HG03196 (cell line): ENCODE measurements around the gene CDON.

Experiments
- ATAC-seq: cut with Tn5 transposase; IDR thresholded peaks from one replicate; pipeline ENCODE4 v1.9.1; 2021; ENCODE audit not compliant: unreplicated experiment

Gene CDON

DNA sequence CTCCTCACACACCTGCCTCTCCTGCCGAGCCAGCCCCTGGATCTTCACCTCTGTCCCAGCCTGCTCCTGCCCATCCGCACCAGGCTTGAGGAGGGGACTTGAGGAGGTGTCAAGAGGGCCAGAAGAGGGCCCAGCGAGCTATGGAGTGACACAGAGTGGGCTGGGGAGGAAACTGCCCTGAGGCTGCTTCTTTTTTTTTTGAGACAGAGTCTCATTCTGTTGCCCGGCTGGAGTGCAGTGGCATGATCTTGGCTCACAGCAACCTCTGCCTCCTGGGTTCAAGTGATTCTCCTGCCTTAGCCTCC is 21.9 kb upstream of the CDON start:
- no peak for ATAC-seq

DNA sequence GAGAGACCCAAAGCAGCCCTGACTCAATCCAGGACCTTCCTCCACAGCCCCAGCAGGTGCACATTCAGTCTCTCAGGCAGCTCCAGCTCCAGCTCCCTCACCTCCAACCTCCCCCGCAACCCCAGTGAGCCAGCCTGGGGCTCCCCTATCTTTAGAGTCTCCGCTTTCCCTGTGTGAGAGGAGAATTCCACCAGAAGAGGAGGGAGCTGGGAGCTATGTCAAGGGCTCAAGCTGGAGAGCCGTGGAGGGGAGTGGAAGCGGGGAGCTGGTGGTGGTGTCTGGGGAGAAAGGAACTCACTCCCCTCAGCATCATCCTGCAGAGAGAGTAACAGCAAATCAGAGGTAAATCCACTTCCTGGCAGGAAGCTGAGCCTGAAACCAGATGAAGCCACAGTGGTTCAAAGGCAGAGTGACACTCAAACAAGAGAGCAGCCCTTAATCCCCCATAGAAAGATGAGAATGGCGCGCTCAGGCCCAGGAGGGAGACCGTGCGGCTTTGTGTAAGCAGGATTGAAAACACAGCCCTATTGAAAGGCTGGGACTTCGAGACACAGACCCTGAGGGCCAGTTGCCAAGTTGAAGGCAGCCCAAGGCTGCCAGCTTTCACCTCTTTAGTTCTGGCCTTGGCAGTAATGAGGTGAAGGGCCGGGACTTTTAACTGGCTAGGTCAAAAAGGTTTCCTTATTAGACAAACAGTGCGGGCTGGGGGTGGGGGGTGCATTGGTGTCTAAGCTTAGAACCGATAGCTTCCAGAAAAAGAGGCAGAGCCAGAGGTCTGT is 21.4 kb upstream of the CDON start:
- ATAC-seq, result no peak

DNA sequence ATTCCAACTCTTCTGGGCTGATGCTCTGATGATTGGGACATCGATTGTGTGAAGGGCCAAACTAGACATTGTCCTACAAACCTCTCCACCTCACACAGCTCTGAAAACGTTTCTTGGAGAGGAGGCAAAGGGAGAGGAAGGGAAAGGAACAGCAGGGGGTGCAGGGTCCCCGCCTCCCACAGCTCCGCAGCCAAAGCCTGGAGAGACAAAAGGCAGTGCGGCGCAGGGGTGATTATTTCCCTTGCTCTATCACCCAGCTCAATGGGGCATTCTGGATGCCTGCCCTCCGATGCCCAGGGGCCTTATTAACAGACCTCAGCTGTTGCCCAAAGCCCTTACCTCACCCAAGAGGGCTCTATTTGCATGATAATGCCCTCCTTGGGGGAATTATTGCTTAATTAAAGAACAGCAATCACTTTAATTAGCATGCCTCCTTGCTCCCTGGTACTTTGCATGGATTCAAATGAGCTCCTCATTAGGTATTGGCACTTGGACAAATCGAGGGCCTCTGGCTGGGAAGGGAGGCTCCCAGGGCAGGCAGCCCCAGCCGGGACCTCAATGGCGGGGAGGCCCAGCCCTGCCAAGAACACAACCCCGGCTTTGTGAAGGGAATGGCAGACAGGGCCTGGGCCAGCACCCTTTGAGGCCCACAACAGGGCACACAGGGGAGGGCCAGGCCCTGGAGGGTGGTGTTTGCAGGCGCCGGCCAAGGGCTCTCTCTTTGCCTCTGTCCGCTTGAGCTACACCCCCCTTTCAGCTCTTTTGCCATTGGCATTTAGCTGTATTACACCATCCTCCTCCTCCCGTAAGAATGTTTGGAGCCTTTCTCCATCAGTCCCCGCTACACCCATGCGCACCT is 19.8 kb upstream of the CDON start:
- ATAC-seq, result no peak

DNA sequence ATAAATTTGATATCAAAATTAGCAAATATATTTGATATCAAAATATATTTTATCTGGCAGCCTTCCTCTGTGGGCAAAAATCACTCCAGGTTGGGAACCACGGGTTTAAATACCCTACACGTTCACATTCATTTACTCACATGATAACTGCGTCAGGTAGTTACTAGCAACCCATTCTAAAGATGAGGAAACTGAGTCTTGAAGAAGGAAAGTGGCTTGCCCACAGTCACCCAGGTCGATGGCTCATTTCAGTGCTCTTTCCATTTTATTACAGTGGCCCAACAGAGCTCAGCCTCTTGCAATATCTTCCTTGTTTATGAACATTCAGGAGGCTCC is 19.2 kb upstream of the CDON start:
- ATAC-seq, result no peak

DNA sequence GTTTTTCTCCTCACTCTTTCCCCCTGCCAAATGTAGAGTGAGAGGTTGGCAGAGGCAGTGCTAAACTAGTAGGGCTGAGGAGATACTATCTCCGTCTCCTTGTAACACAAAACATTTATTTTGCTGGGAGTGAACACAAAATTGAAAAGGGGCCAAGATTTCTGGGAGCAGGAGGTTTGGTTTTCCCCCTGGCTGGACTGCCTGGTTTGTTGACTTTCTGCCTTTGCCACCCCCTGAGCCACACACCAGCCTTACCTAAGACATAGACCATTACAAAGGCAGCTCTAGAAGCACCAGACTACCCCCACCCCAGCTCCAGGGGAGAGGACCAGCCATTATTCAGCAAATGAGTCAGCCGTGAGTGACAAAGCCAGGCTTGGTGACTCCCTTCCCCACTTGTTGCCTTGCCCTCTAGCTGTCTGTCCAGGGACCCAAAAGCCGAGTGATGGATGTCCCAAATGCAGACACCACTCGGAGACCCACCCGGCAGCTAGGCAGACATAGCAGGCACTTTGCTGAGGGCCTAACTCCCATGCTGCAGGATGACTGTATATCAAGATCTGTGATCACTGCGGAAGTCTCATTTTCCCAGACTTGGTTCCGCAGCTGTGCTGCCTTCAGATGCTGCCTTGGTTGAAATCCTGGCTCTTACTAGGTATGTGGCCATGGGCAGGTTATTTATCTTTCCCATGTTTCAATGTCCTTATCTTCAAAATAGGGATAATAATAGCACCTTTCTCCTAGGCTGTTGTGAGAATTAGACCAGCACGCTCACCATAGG is 17.7 kb upstream of the CDON start:
- no peak for ATAC-seq

DNA sequence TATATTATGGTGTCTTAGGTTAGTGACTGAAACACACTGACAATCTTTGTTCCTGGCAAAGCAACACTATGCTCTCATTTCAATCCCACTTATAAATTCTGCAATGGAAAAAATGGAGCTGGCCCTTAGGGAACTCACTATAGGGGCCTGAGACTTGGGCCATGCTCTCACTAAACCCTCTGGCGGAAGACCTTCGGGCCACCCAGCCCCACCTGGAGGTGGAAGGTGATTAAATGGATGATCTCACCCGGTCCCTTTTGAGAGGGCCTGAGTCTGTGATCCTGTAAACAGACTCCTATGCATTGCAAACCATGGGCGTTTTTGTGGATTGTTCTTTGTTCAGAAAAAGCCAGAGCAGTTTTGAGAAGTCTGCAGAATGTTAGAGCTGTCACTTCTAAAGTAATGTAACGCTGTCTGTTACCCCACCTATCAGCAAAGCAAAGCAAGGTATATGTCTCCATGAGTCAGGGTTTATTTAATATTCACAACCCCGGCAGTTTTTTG is 17.0 kb upstream of the CDON start:
- no peak for ATAC-seq

DNA sequence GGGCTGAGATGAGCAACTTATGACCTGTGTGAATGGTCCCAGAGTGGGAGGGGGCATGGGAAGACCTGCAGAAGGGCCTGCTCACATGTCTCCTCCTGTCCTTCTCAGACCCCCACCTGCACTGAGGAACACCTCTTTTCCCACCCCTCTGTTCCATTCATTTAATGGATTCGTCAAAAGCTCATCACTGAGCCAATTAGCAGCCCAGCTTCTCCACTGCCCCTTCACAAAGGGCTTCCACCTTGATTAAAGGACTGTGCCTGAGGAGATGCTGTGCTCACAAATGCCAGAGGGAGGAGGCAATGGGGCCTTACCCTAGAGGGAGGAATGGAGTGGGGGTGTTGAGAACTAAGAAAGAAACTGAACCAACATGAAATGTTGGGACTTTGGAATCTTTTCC is 14.0 kb upstream of the CDON start:
- no peak for ATAC-seq

DNA sequence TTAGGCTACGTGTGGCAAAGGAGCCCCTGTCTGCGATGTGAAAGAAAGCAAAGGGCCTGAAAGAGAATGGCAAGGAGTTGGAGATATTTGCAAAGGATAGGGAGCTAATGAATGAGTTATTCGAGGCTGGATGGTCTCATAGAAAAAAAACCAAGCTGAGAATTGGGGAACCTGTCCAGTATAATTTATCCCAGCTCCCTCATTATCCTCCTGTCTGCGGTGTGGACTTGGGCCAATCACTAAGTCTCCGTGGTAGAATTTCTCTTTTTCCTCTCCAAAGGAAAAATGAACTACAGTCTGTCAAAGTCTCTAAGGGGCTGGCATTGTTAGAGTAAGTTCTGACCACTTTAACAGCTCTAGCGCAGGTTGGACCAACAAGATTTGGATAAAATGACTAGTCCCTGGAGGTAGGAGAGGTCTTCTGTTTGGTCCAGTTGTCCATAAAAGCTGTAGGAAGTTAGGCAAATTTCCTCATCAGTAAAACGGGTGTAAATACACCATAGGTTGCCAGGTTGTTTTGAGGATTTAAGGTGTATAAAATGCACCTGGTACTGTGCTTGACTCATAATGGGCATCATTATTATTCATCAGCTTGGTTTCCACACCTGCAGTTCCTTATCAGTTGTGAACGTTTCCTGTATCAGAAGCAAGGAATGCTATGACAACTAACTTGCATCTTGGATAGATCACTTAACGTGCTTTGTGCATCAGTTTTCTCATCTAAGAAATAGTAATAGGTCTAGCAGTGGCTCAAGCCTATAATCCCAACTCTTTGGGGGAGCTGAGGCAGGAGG is 10.3 kb upstream of the CDON start:
- ATAC-seq, result no peak

DNA sequence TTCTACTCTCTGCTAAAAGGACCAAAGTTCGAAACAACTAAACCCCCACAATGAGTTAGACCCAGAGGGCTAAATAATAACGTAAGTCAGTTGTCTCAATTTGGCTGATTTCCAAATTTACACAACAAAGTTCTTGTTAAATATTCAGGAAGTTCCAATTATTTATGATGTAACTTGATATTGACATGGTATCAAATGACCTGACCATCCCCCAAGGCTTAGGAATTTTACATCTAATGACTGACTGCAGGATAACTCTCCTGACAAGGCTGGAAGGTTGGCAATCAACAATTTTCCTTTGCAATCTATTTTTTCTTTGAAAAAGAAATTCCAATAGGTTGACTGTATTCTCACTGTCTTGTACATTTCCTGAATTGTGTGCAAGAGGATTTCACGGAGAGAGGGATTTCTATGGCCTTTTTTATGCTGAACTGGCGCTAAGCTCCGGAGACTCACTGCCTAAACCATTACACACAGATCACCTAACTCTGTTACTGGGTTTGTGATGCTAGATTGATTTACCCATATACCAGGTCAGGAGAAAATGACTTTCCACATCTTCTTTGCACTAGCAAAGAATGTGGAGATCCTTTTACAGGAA is 9.6 kb upstream of the CDON start:
- ATAC-seq, result no peak

DNA sequence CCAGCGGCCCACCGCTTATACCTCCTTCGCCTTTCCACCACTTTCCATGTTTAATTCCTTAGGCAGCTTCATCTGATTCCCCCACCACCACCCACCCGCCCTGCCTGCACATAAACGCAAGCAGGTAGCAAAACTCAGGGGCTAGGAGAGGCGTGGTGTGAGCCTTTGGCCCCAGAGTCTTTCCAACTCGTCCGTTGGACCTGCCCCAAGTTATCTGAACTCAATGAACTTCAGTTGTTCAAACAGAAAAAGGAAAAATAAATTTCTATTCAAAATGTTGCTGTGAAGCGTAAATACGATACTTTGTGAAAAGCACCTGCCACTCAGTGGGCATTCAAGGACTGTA is 814 bp upstream of the CDON start:
- ATAC-seq, result no peak

DNA sequence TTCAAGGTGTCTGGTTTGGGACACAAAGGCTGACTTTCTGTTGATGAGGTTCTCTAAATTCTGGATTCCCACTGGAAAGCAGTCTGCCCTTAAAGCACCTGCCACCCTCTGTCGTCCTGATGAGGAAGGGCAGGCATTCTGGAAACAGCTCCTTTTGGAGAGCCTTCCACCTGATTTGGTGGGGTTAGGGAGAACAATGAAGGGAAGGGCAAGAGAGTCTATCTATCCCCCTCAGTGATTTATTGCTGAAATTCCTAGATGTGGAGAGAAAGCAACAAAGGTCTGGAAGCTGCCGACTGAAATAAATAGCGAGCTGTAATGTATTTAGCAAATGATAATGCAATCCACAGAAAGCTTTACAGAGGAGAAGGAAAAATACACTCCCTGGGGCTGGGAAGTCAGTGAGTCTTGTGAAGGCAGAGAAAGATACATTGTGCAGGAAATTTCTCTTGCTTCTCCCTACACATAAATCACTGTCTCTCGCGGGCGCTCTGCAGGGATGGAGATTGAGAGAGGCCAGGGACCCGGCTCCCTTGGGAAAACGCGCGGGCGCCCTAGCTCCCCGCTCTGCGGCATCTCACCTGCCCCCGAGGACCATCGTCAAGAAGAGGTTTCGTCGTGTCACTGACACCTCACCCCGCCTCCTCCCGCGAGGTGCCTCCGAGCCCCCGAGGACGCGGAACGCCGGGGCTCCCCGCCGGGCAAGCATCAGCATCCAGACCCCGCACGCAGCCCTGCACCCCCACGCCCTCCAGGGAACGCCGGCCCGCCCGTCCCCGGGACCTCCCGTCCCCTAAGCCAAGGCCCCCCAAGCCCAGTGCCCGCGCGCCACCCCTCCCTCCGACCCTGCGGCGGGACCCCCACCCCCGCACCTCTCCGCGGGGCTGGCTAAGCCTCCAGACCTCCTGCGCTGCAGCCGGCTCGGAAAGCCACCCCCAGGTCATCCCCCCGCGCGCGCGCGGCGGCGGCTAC is 673 bp downstream of the CDON start:
- peak; percentile 2 for ATAC-seq

DNA sequence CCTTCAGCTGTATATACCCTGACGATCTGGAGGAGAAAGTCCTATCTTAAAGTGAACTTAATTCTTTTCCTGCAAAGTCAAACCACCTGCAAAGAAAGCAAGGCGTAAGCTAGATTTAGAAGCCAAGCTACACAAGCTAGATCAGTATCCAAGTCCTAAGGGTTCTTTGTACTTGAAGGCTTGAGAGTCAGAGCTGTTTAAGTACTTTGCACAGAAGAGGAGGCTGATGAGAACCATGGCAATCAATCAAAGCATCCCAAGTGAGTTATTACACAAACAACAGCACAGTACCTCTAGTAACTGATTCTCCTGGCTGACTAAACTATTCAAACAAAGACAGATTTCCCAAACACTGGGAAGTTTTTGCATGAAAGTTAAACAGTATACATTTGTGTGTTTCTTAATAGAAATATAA is 1.9 kb downstream of the CDON start:
- no peak for ATAC-seq

DNA sequence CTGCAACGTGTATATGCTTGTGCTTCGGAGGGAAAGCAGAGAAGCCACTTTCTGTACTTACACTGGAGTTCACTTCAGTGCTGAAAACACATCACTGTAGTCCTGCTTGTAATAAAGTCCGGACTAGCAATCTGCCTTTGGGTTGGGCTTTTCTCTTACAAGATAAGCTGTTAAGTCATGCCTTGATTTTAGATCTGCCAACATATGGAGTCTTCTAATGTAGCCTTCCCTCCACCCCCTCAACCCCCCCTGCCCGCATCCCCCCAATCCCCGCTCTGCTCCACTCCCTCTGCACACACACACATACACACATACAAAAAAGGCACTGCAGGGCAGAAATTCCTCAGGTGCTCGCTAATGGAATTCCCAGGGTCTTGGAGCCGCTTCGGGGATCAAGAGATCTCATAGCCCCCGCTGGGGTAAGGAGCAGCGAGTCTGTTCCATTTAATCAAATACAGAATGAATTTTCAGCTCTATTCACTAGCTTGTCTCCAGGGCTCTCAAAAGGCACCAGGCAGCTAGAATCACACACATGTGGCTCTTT is 3.4 kb downstream of the CDON start:
- ATAC-seq, result no peak

DNA sequence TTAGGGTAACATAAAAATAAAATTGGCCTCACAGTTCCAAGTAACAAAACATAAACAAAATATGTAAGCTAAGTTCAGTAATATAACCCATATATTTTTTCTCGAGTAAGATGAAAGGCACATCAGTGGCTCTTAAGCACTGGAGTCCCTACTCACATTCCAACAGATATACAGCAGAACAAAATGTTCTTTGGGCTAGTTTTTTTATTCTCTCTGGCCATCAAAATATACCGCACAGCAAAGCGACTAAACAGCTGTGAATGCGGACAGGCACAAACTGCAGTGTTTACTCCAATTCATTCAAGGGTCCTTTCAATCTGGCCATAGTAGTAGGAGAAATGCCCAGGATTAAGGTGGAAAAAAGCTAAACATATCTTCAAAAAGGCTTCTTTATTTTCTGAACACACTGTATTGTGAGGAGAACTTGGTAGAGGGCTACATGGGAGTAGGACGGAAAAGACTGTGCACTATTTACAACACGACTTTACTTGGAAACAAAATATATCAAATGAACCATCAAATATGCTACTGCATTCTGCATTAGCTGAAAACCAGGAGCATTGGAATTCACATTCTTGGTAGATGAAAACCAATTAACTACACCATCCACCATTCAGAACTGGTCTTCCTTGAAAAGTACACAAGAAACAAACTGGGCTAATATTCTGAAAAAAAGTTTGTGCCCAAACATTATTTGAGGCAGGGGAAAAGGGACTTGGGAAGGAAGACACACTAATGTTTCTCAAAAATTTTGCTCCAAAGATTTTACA is 4.4 kb downstream of the CDON start:
- no peak for ATAC-seq

DNA sequence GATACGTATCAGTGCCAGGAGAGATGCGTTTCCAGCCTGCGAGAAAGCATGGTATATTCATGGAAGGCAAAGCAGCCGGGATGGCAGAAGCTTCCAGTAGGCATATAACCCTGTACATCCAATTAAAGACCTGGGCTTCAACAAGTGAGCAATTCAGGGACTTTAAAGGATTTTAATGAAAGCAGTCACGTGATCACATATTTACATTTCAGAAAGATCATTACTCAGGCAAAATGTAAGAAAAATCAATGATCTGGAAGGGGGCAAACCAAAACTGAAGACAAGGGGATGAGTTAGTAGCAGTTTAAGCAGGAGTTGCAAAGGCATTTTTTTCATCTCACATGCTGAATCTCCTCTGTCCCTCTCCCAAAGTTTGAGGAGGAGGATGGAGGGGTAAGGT is 7.8 kb downstream of the CDON start:
- ATAC-seq, result no peak

DNA sequence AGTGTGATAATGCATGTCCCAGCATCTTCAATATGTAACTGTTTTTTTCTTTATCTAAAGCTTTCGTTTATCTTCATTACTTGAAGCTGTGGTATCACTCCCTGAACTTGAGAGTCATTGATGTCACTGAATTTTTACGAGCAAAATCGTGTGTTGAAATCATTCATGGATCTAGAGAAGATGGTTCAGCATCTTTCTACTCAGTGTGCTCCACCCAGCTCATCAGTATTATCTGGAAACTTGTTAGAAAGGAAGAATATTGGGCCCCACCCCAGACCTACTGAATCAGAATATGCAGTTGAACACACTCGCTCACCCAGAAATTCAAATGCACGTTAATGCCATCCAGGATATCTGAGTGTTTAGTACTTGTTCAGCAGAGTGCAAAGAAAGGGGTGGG is 8.3 kb downstream of the CDON start:
- no peak for ATAC-seq

DNA sequence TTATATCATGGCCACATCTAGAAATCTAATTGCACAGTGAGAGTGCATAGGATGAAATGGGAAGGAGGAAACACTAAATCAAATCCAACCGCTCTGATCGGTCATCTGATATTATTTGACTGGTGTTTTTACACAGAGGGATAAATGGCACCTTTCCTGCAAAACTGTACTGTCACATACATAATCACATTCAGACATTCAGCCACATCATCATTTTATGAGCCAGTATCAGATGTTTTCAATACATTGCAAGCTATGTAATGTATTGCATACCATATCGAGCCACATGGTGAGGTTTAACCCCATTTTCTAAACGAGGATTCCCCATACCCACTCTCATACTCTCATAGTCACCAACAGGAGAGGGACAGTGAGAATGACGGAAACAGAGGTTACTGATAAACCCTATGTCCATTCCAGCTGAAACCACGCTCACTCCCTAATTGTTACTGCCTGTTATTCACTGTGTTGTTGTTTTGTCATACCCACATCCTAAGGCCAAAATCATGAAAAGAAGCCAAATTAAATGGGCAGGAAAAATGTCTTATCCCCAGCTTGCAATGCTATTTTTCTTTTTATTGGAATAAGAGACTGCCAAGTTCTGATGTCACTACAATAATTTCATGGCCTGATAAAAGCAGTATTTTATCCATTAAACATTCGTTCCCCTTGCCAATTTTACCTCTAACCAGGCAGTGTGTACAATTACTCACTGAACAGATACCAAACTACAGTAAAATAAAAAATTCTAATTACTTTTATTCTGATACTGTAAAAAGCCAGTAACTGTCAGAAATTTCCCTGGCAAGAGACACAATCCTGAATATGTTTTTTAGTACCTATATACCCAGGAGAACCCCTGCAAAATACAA is 9.0 kb downstream of the CDON start:
- no peak for ATAC-seq

DNA sequence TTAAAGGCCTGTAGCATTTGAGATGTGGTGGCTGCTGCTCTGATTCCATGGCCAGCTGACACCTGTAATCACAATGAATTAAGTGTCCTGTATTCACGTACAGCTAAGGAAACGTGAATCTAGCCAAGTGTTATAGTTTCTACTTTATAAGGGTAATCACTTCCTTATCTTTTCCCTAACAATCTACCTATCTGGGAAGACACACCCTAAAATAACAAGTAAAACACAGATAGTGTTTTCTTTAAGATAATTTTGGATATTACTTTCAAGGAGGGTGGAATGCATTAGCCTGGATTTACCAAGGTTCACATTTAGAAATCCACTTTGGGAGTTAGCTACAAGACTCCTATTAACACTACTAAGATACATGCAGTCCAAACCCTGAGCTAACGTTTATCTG is 11.5 kb downstream of the CDON start:
- ATAC-seq, result no peak
